ENCODE data around the gene PRRX1.

PRRX1 gene

DNA sequence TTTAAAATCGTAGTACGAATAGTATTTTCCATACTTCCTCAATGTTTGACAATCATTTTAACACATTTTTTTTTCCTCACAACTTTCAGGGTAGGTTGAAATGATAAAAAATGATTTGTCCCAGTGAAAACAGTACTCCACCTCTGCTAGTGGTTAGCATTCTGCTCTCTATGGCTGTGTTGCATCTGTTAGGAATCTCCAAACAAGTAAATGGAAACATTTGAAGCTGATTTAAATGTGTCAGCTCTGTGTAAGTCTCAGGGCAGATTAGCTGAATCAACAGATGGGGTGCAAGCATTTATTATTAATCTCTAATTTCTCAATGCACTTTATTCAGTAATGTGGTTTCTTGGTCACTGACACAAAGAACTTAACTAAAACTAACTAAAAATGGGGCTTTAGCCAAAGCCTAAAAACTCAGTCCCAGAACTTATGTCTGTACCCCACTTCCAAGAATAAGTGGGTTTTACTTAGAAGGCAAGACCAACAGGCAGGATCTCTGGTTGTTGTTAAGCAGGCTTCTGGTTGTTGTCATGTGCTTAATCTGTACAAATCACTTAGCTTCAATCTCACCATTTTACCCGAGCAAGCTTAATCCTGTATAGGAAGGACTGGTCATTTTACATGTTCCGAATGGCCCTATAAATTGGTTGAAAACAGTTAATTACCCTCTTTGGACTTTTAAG, 67.8 kb downstream of the PRRX1 start:
- Histone ChIP-seq H3K36me3 (ENCODE audit: control insufficient read depth in 2 of 2, insufficient read depth in 1 of 2, low read length in 2 of 2) (no peaks in the 10 kb centered on the region), H3K4me1 (ENCODE audit: control insufficient read depth, insufficient read depth, low read length) (no peaks in the 10 kb centered on the region), H3K27ac (ENCODE audit: extremely low read depth, low read depth, low read length) (no peak overlapping the region), H3K9me3 (ENCODE audit: control insufficient read depth, insufficient read depth, low read depth, low read length) (no peaks in the 10 kb centered on the region), H3K4me3 (ENCODE audit: low read depth, low read length) (no peak overlapping the region)
- TF ChIP-seq ZNF114 (tag by site-specific recombination; IDR thresholded peaks at IDR 0.05) (no peak), ZNF530 (tag by site-specific recombination; IDR thresholded peaks at IDR 0.05; ENCODE audit: low read depth) (no peak), ZNF585B (tag by site-specific recombination; IDR thresholded peaks at IDR 0.05) (no peak), ZSCAN5A (tag by site-specific recombination; IDR thresholded peaks at IDR 0.05) (no peak), KLF9 (tag by site-specific recombination; IDR thresholded peaks at IDR 0.05; ENCODE audit: low read depth) (no peak), ZNF626 (tag by site-specific recombination; IDR thresholded peaks at IDR 0.05) (no peak), ZNF670 (tag by site-specific recombination; IDR thresholded peaks at IDR 0.05; ENCODE audit: low read depth) (no peak), YY1 (tag by site-specific recombination; IDR thresholded peaks at IDR 0.05) (no peak), FEZF1 (tag by site-specific recombination; IDR thresholded peaks at IDR 0.05) (no peak), PATZ1 (tag by site-specific recombination; IDR thresholded peaks at IDR 0.05) (no peak), INSM2 (tag by site-specific recombination; IDR thresholded peaks at IDR 0.05) (no peak), ZBTB8A (tag by site-specific recombination; IDR thresholded peaks at IDR 0.05) (no peak), EGR2 (tag by site-specific recombination; IDR thresholded peaks at IDR 0.05; ENCODE audit: low read depth) (no peak), ZNF548 (tag by site-specific recombination; IDR thresholded peaks at IDR 0.05) (no peak), MEIS1 (CRISPR knock-in tag; IDR thresholded peaks at IDR 0.05; ENCODE audit: borderline replicate concordance) (no peak), ZFP69B (tag by site-specific recombination; IDR thresholded peaks at IDR 0.05) (no peak), ZBTB20 (tag by site-specific recombination; IDR thresholded peaks at IDR 0.05) (no peak)
- TF ChIP-seq, protein P1, sequence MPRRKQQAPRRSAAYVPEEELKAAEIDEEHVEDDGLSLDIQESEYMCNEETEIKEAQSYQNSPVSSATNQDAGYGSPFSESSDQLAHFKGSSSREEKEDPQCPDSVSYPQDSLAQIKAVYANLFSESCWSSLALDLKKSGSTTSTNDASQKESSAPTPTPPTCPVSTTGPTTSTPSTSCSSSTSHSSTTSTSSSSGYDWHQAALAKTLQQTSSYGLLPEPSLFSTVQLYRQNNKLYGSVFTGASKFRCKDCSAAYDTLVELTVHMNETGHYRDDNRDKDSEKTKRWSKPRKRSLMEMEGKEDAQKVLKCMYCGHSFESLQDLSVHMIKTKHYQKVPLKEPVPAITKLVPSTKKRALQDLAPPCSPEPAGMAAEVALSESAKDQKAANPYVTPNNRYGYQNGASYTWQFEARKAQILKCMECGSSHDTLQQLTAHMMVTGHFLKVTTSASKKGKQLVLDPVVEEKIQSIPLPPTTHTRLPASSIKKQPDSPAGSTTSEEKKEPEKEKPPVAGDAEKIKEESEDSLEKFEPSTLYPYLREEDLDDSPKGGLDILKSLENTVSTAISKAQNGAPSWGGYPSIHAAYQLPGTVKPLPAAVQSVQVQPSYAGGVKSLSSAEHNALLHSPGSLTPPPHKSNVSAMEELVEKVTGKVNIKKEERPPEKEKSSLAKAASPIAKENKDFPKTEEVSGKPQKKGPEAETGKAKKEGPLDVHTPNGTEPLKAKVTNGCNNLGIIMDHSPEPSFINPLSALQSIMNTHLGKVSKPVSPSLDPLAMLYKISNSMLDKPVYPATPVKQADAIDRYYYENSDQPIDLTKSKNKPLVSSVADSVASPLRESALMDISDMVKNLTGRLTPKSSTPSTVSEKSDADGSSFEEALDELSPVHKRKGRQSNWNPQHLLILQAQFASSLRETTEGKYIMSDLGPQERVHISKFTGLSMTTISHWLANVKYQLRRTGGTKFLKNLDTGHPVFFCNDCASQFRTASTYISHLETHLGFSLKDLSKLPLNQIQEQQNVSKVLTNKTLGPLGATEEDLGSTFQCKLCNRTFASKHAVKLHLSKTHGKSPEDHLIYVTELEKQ (tag by site-specific recombination; IDR thresholded peaks at IDR 0.05; ENCODE audit: borderline replicate concordance) = no peak
- TF ChIP-seq, protein P2, sequence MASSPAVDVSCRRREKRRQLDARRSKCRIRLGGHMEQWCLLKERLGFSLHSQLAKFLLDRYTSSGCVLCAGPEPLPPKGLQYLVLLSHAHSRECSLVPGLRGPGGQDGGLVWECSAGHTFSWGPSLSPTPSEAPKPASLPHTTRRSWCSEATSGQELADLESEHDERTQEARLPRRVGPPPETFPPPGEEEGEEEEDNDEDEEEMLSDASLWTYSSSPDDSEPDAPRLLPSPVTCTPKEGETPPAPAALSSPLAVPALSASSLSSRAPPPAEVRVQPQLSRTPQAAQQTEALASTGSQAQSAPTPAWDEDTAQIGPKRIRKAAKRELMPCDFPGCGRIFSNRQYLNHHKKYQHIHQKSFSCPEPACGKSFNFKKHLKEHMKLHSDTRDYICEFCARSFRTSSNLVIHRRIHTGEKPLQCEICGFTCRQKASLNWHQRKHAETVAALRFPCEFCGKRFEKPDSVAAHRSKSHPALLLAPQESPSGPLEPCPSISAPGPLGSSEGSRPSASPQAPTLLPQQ (tag by site-specific recombination; IDR thresholded peaks at IDR 0.05) = no peak
- ChIA-PET POLR2A (no interaction called here), CTCF (no interaction called here)
